Measurements from ENCODE around the gene ZNF783. TPM values are rescaled to one million over a fixed set of nuclear protein-coding genes. Genes with fewer than 3 reads are reported as not detected.
"Not testable (repeated sequence)": the region's sequence is repeated elsewhere in the genome, so short reads cannot be mapped to it uniquely, and the experiment has no call there.

ZNF783 gene
- total RNA-seq, 1 experiment from 2014 or later, result 9.9 TPM

- CTCF ChIA-PET, result interaction anchor here (0.6 kb wide), 1 partner anchor 36 kb away, joined by 3 read pairs; the partner anchor contains the start of gene ZNF783
- ATAC-seq, result no peak
- POLR2A ChIA-PET, result no interaction called here
These were observed 36.3 kb upstream of the ZNF783 start for GRCh38 chr7:149225656-149226055.

GRCh38 chr7:149226366-149226765, 35.6 kb upstream of the ZNF783 start:
- peaks cover 11% of the 10 kb centered on the region for H3K36me3 Mint-ChIP-seq
- ATAC-seq; CTCF ChIA-PET; H3K9me3 Mint-ChIP-seq; H3K27ac Mint-ChIP-seq; H3K4me3 Mint-ChIP-seq; H3K27me3 Mint-ChIP-seq (ENCODE audit: low read depth); H3K4me1 Mint-ChIP-seq; DNase-seq (ENCODE audit: low spot score); POLR2A ChIA-PET: not testable (repeated sequence)

More at GRCh38 chr7:149225656-149226055, 36.3 kb upstream of the ZNF783 start:
- H3K27me3 Mint-ChIP-seq (ENCODE audit: low read depth), result no peaks in the 10 kb centered on the region; the same call in 1 of the 2 replicates
- H3K4me3 Mint-ChIP-seq, result no peak overlapping the region
- peaks cover 17% of the 10 kb centered on the region for H3K36me3 Mint-ChIP-seq
- no peaks in the 10 kb centered on the region for H3K9me3 Mint-ChIP-seq
- no peaks in the 10 kb centered on the region for H3K4me1 Mint-ChIP-seq
- no peak for DNase-seq (ENCODE audit: low spot score)
- TF ChIP-seq SP1 (CRISPR knock-in tag; conservative IDR thresholded peaks at IDR 0.05), result no peak
- no peak for TF ChIP-seq ZNF416 (CRISPR knock-in tag; IDR thresholded peaks at IDR 0.05)
- H3K27ac Mint-ChIP-seq, result no peak overlapping the region

GRCh38 chr7:149226840-149227494, 35.0 kb upstream of the ZNF783 start:
- no peak overlapping the region for H3K4me3 Mint-ChIP-seq
- peaks cover 7% of the 10 kb centered on the region; the same call in 1 of the 2 replicates for H3K36me3 Mint-ChIP-seq
- H3K4me1 Mint-ChIP-seq, result no peaks in the 10 kb centered on the region
- ChIA-PET POLR2A (no interaction called here), CTCF (interaction anchor here (0.6 kb wide), 1 partner anchor 81 kb away, joined by 5 read pairs; no protein-coding TSS in a partner anchor)
- ATAC-seq, result no peak
- no peak for DNase-seq (ENCODE audit: low spot score)
- H3K27me3 Mint-ChIP-seq (ENCODE audit: low read depth), result no peaks in the 10 kb centered on the region; the same call in 1 of the 2 replicates
- no peak overlapping the region for H3K27ac Mint-ChIP-seq
- no peaks in the 10 kb centered on the region for H3K9me3 Mint-ChIP-seq
- TF ChIP-seq ZNF512 (CRISPR knock-in tag; IDR thresholded peaks at IDR 0.05; ENCODE audit: borderline replicate concordance) (no peak), GTF2I (CRISPR knock-in tag; conservative IDR thresholded peaks at IDR 0.05) (no peak), PRRX2 (CRISPR knock-in tag; IDR thresholded peaks at IDR 0.05) (no peak), MXD4 (CRISPR knock-in tag; IDR thresholded peaks at IDR 0.05; ENCODE audit: borderline replicate concordance) (no peak), GRHL2 (CRISPR knock-in tag; IDR thresholded peaks at IDR 0.05; ENCODE audit: insufficient replicate concordance, severe bottlenecking) (no peak), FOXK1 (CRISPR knock-in tag; IDR thresholded peaks at IDR 0.05) (no peak), MAX (CRISPR knock-in tag; IDR thresholded peaks at IDR 0.05) (no peak), ELF4 (CRISPR knock-in tag; IDR thresholded peaks at IDR 0.05; ENCODE audit: low read depth) (no peak), ZNF281 (CRISPR knock-in tag; IDR thresholded peaks at IDR 0.05) (no peak), ARID4B (CRISPR knock-in tag; IDR thresholded peaks at IDR 0.05; ENCODE audit: borderline replicate concordance) (no peak), ZNF671 (CRISPR knock-in tag; IDR thresholded peaks at IDR 0.05) (no peak), SP1 (CRISPR knock-in tag; conservative IDR thresholded peaks at IDR 0.05) (no peak), ATF2 (CRISPR knock-in tag; IDR thresholded peaks at IDR 0.05; ENCODE audit: borderline replicate concordance, low read depth) (no peak), ETV6 (CRISPR knock-in tag; IDR thresholded peaks at IDR 0.05) (no peak), PRDM15 (CRISPR knock-in tag; IDR thresholded peaks at IDR 0.05) (no peak), EMX1 (CRISPR knock-in tag; IDR thresholded peaks at IDR 0.05) (no peak)
